ENCODE data around the gene KRTAP5-8. TPM values are rescaled to one million over a fixed set of nuclear protein-coding genes. Genes with fewer than 3 reads are reported as not detected.

The KRTAP5-8 gene
- total and polyA plus RNA-seq, 2 donors (not counting 3 experiments of a cell fraction or from before 2014, with no cell fraction given): 0.17 TPM; not detected in 1

DNA sequence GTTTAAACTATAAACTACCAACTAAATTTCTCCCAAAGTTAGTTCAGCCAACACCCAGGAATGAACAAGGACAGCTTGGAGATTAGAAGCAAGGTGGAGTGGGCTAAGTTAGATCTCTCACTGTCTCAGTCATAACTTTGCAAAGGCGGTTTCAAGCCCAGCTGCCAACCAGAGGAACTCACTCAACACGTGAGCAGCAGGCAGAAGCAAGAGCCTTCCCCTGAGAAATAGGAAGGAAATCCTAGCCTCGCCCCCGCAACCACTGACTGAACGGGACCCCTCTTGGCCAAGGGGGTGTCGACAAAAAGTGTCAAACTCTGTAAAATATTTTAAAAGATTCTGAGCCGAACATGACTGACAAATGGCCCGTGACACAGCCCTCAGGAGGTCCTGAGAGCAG is 6.0 kb downstream of the KRTAP5-8 start:
- POLR2A ChIA-PET: no interaction called here
- no TSS peak for BruUV-seq (replicated peaks)
- Histone ChIP-seq H3K79me2 (ENCODE audit: control insufficient read depth, insufficient read depth, low read length) (no peaks in the 10 kb centered on the region), H2AFZ (ENCODE audit: low read depth, low read length) (no peak overlapping the region), H3K9ac (replicated peaks; ENCODE audit: extremely low read depth, insufficient read depth, low read length) (no peak overlapping the region), H3K4me2 (ENCODE audit: insufficient read depth, low read length) (no peak overlapping the region), H4K20me1 (replicated peaks; ENCODE audit: control insufficient read depth, extremely low read depth, insufficient read depth, low read length) (no peaks in the 10 kb centered on the region), H3K9me1 (replicated peaks; ENCODE audit: control insufficient read depth, extremely low read depth, insufficient read depth, low read length) (no peaks in the 10 kb centered on the region), H3K27ac (ENCODE audit: insufficient read depth, low read depth, low read length) (no peak overlapping the region), H3K9me3 (replicated peaks; ENCODE audit: control insufficient read depth, insufficient read depth, low read length) (no peaks in the 10 kb centered on the region), H3K4me1 (ENCODE audit: control insufficient read depth, extremely low read depth, insufficient read depth, low read length) (no peaks in the 10 kb centered on the region), H3K27me3 (ENCODE audit: control insufficient read depth in 2 of 2, insufficient read depth in 2 of 2, low read length in 2 of 2) (no peaks in the 10 kb centered on the region), H3K36me3 (ENCODE audit: control insufficient read depth in 2 of 2, extremely low read depth in 1 of 2, insufficient read depth in 2 of 2, low read length in 2 of 2) (no peaks in the 10 kb centered on the region), H3K4me3 (replicated peaks in 1 of 3; ENCODE audit: insufficient read depth in 1 of 3, low read depth in 1 of 3, low read length in 3 of 3) (no peak overlapping the region)
- FAIRE-seq (no peak), DNase-seq (ENCODE audit: low read depth, low spot score) (no peak)
- TF ChIP-seq EZH2 (IDR thresholded peaks at IDR 0.05; ENCODE audit: borderline replicate concordance, low read depth, low read length, severe bottlenecking): no peak
- no peak for TF ChIP-seq GATA2 (IDR thresholded peaks at IDR 0.05; ENCODE audit: insufficient read depth, insufficient read length, low read depth, low read length)
- no peak for TF ChIP-seq FOS (IDR thresholded peaks at IDR 0.05; ENCODE audit: borderline replicate concordance, insufficient read depth, low read length)
- TF ChIP-seq POLR2A (IDR thresholded peaks at IDR 0.05; ENCODE audit: low read depth, low read length): no peak
- no peak for TF ChIP-seq MYC (IDR thresholded peaks at IDR 0.05; ENCODE audit: low read depth, low read length)
- TF ChIP-seq, protein P1, sequence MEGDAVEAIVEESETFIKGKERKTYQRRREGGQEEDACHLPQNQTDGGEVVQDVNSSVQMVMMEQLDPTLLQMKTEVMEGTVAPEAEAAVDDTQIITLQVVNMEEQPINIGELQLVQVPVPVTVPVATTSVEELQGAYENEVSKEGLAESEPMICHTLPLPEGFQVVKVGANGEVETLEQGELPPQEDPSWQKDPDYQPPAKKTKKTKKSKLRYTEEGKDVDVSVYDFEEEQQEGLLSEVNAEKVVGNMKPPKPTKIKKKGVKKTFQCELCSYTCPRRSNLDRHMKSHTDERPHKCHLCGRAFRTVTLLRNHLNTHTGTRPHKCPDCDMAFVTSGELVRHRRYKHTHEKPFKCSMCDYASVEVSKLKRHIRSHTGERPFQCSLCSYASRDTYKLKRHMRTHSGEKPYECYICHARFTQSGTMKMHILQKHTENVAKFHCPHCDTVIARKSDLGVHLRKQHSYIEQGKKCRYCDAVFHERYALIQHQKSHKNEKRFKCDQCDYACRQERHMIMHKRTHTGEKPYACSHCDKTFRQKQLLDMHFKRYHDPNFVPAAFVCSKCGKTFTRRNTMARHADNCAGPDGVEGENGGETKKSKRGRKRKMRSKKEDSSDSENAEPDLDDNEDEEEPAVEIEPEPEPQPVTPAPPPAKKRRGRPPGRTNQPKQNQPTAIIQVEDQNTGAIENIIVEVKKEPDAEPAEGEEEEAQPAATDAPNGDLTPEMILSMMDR (IDR thresholded peaks at IDR 0.05; ENCODE audit: extremely low read depth in 1 of 2, insufficient read depth in 1 of 2, low read depth in 1 of 2, low read length in 2 of 2): no peak
- TF ChIP-seq, protein P2, sequence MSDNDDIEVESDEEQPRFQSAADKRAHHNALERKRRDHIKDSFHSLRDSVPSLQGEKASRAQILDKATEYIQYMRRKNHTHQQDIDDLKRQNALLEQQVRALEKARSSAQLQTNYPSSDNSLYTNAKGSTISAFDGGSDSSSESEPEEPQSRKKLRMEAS (IDR thresholded peaks at IDR 0.05; ENCODE audit: insufficient read depth, insufficient read length): no peak
- TF ChIP-seq JUN (IDR thresholded peaks at IDR 0.05; ENCODE audit: borderline replicate concordance, insufficient read depth, insufficient read length, low read depth): no peak
- TF ChIP-seq POLR2AphosphoS5 (IDR thresholded peaks at IDR 0.05; ENCODE audit: insufficient read depth, low read depth, low read length): no peak
- CTCF ChIA-PET: interaction anchor here (3.1 kb wide), 1 partner anchor 20 kb away, joined by 12 read pairs; no protein-coding TSS in a partner anchor
- dilution Hi-C loops (cut with MboI; ENCODE audit: extremely low pct_ligation_motif_present, low sequenced_read_pairs): no loop called here
- intact Hi-C loops (cut with micrococcal nuclease): no loop called here
